ENCODE data around the gene ASB13.

- TF ChIP-seq REST (IDR thresholded peaks at IDR 0.05; ENCODE audit: insufficient read depth in 1 of 2, low read depth in 2 of 2, low read length in 1 of 2) (no peak), CTCF (IDR thresholded peaks at IDR 0.05) (no peak), POLR2AphosphoS5 (IDR thresholded peaks at IDR 0.05; ENCODE audit: low read depth, low read length) (no peak), TCF7L2 (IDR thresholded peaks at IDR 0.05; ENCODE audit: low read depth, low read length) (no peak), SIN3A (IDR thresholded peaks at IDR 0.05; ENCODE audit: borderline replicate concordance, insufficient read depth, low read depth, low read length) (no peak)
Measured at GRCh38 chr10:5603848-5604170, 62.6 kb downstream of the ASB13 start.
